Amniotic stem cell (primary cell): ENCODE data around the gene PIGL.

Source experiments
- DNase-seq: peaks from one replicate; lab custom pipeline; 2025; lab: John Stamatoyannopoulos, UW

The PIGL gene

GRCh38 chr17:16353317-16354174, 136.5 kb downstream of the PIGL start, which contains the start of gene CENPV:
TSS of gene CENPV (minus strand) at chr17:16353469. CDS start at chr17:16353436, 33 bp downstream.
- DNase-seq, result no peak

GRCh38 chr17:16354585-16354984, 137.6 kb downstream of the PIGL start:
- DNase-seq, result no peak

GRCh38 chr17:16358394-16358793, 141.4 kb downstream of the PIGL start:
- no peak for DNase-seq

GRCh38 chr17:16361874-16362273, 144.9 kb downstream of the PIGL start:
- DNase-seq, result no peak

GRCh38 chr17:16363749-16364536, 146.9 kb downstream of the PIGL start:
- DNase-seq, result peak; percentile 59

- no peak for DNase-seq
Observed at GRCh38 chr17:16364625-16365024, 147.6 kb downstream of the PIGL start.

GRCh38 chr17:16371742-16372141, 154.7 kb downstream of the PIGL start:
- DNase-seq, result no peak

- DNase-seq, result no peak
Observed at GRCh38 chr17:16374146-16374938, 157.3 kb downstream of the PIGL start.
